Transverse colon (tissue), 4 donors: Measurements from ENCODE around the gene TTC21A. TPM values are rescaled to one million over a fixed set of nuclear protein-coding genes. Genes with fewer than 3 reads are reported as not detected.

Experiments
- DNase-seq: peaks from one replicate; pipeline ENCODE4 v3.0.0-alpha.2; 2019
- H3K27ac ChIP-seq, 4 donors: fragments of 200-600 bp; sonication (generic); 2 replicates each; pipeline ENCODE4 v1.5.1; 2016 to 2018; ENCODE audit warnings: inconsistent platforms in 4 of 4
- H3K27me3 ChIP-seq: fragments of 200-600 bp; sonication (generic); 2 replicates; pipeline ENCODE4 v1.5.1; 2017; ENCODE audit warnings: inconsistent platforms
- H3K36me3 ChIP-seq, 4 donors: fragments of 200-600 bp; sonication (generic); 2 replicates each; pipeline ENCODE4 v1.5.1; 2017 to 2019; ENCODE audit warnings: inconsistent platforms in 4 of 4
- H3K4me1 ChIP-seq, 4 donors: fragments of 200-600 bp; sonication (generic); 2 replicates each; pipeline ENCODE4 v1.5.1; 2017 to 2020; ENCODE audit warnings: inconsistent platforms in 4 of 4
- H3K4me3 ChIP-seq, 4 donors: fragments of 200-600 bp; sonication (generic); 1 replicate in 1 of 4; 2 replicates in 3 of 4; pipeline versions ENCODE4 v1.5.1 to v1.6.1; 2017 to 2019; ENCODE audit warnings: inconsistent platforms in 4 of 4
- H3K9me3 ChIP-seq, 2 donors: fragments of 200-600 bp; sonication (generic); 2 replicates each; pipeline ENCODE4 v1.5.1; 2017 to 2019; ENCODE audit warnings: inconsistent platforms in 2 of 2
- EP300 ChIP-seq: sonication (generic); formaldehyde crosslinking; IDR thresholded peaks from one replicate; pipeline ENCODE4 v1.6.1; 2017; ENCODE audit warnings: antibody characterized with exemption, low read depth
- POLR2A ChIP-seq: fragments of 450-650 bp; IDR thresholded peaks from one replicate; pipeline ENCODE4 v1.6.1; 2016; ENCODE audit warnings: antibody characterized with exemption, mild to moderate bottlenecking, moderate library complexity
- POLR2AphosphoS5 ChIP-seq, 3 donors: sonication (generic); formaldehyde crosslinking; IDR thresholded peaks; one replicate each; pipeline ENCODE4 v1.6.1; 2016; ENCODE audit warnings: antibody characterized with exemption in 3 of 3
- WGBS, 2 donors: methylation state at CpG; one replicate each; pipeline ENCODE4 v1.1.5; 2018; ENCODE audit warnings: low coverage in 1 of 2; 5-methylcytosine and 5-hydroxymethylcytosine counted together
- in situ Hi-C, 4 donors: fragments of 200-750 bp; cut with MboI; loops; one replicate each; pipeline versions ENCODE4 v1.15.0 to v1.15.1; 2017; ENCODE audit warnings: low sequenced_read_pairs in 3 of 4, low pct_ligation_motif_present in 1 of 4, low pct_unique_long_range_greater_than_20kb in 1 of 4
- intact Hi-C: fragments of 100-400 bp; cut with DNase I; formaldehyde crosslinking; loops from one replicate; pipeline ENCODE4 v1.15.1; 2023; ENCODE audit warnings: low total_unique reads
- total RNA-seq, 4 donors: library from RNA; depleted of rRNA; stranded (reverse); fragments of >200 nt; gene quantifications; one replicate each; pipeline ENCODE4 v1.1.0, GENCODE V29; 2016
- TF ChIP-seq, protein P1 (sequence below), 5 experiments: fragments of 200-600 bp in 3 of 5; fragments of 450-650 bp in 2 of 5; sonication (generic) in 3 of 5; IDR thresholded peaks; 1 replicate in 2 of 5; 2 replicates in 3 of 5; pipeline ENCODE4 v1.5.1; 2016 to 2017; ENCODE audit warnings: antibody characterized with exemption in 5 of 5, inconsistent platforms in 3 of 5, mild to moderate bottlenecking in 2 of 5, moderate library complexity in 1 of 5

Gene TTC21A
- total RNA-seq, 4 donors from 2014 or later = 6.8 to 101 (median 30.3) TPM

DNA sequence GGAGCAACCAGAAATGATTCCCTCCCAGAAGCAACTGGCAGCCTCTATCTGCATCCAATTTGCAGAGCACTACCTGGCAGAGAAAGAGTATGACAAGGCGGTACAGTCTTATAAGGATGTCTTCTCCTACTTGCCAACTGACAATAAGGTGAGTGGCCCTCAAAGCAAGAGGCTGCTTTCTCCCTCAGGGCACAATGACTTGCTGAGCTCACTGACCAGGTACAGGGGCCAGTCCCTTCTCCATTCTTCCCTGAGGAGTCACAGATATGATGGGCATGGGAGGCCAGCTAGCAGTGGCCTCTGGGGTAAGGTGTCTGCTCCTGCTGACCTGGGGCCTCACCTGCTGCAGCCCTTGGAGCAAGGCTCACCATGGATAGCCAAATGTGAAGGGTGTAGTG, 25.6 kb downstream of the TTC21A start:
- Histone ChIP-seq H3K4me1 (no peaks in the 10 kb centered on the region), H3K27me3 (no peaks in the 10 kb centered on the region), H3K27ac (no peak overlapping the region), H3K4me3 (no peak overlapping the region), H3K36me3 (no peaks in the 10 kb centered on the region), H3K9me3 (no peaks in the 10 kb centered on the region)
- DNase-seq = no peak
- 100% methylated on average over 1 of the region's 1 CpG; no CpG with 5 or more reads in 1 of the 2 donors for WGBS, 2 donors
- intact Hi-C loops (no loop called here), in situ Hi-C loops (no loop called here)
- TF ChIP-seq, protein P1, sequence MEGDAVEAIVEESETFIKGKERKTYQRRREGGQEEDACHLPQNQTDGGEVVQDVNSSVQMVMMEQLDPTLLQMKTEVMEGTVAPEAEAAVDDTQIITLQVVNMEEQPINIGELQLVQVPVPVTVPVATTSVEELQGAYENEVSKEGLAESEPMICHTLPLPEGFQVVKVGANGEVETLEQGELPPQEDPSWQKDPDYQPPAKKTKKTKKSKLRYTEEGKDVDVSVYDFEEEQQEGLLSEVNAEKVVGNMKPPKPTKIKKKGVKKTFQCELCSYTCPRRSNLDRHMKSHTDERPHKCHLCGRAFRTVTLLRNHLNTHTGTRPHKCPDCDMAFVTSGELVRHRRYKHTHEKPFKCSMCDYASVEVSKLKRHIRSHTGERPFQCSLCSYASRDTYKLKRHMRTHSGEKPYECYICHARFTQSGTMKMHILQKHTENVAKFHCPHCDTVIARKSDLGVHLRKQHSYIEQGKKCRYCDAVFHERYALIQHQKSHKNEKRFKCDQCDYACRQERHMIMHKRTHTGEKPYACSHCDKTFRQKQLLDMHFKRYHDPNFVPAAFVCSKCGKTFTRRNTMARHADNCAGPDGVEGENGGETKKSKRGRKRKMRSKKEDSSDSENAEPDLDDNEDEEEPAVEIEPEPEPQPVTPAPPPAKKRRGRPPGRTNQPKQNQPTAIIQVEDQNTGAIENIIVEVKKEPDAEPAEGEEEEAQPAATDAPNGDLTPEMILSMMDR (IDR thresholded peaks at IDR 0.05) = no peak
- TF ChIP-seq POLR2AphosphoS5 (IDR thresholded peaks at IDR 0.05) (no peak), POLR2A (no peak), EP300 (no peak)

DNA sequence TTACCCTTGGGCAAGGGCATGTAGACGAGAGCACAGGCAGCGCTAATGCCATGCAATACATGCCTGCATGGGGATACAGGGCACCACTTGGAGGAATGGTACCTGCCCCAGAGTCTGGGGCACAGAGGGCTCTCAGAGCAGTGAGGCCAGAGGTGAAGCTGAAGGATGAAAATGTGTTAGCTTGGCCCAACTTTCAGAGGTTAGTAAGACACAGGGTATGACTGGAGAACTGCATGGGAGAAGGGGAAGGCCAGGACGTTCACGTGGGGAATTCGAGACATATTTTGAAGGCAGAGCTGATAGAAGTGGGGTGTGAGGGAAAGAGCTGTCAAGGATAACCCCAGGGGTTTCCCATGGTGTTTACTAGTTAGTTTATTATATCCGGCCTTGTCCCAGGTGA, 26.3 kb downstream of the TTC21A start:
- Histone ChIP-seq H3K9me3 (no peaks in the 10 kb centered on the region), H3K4me3 (no peak overlapping the region), H3K27me3 (no peaks in the 10 kb centered on the region), H3K36me3 (no peaks in the 10 kb centered on the region), H3K27ac (no peak overlapping the region), H3K4me1 (peaks cover 0 to 2% (median under 1%) of the 10 kb centered on the region in 4 donors)
- TF ChIP-seq POLR2A (no peak), POLR2AphosphoS5 (IDR thresholded peaks at IDR 0.05) (no peak), EP300 (no peak)
- TF ChIP-seq, protein P1 (IDR thresholded peaks at IDR 0.05) = no peak
- intact Hi-C loops = no loop called here
- in situ Hi-C loops = no loop called here
- WGBS, 2 donors = 61 to 83% methylated on average over 3 to 6 of the region's 6 CpGs
- DNase-seq = no peak

DNA sequence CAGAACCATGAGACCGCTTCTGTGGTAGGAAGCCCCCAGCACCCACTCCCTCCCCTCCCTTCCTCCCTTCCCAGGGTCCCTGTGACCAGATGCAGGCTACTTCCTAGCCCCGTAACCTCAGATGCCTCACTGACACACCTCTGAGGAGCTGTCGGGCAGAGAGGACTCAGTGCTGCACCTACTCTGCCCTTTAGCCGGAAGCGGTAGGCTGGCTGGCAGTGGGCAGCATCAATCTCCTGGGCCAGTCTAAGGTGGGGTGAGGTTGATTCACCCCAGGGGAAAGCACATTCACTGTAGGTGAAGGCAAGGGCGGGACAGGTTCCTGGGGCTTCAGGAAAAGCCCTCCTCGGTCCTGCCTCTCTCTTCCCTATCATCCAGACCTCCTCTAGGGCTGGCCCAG, 26.8 kb downstream of the TTC21A start:
- Histone ChIP-seq H3K27ac (no peak overlapping the region), H3K36me3 (no peaks in the 10 kb centered on the region), H3K9me3 (no peaks in the 10 kb centered on the region), H3K4me1 (peaks cover 0 to 7% (median 2%) of the 10 kb centered on the region in 4 donors), H3K27me3 (no peaks in the 10 kb centered on the region), H3K4me3 (no peak overlapping the region)
- TF ChIP-seq, protein P1 (IDR thresholded peaks at IDR 0.05) = no peak
- no peak for TF ChIP-seq EP300
- TF ChIP-seq POLR2A = no peak
- TF ChIP-seq POLR2AphosphoS5 (IDR thresholded peaks at IDR 0.05) = no peak
- in situ Hi-C loops = no loop called here
- intact Hi-C loops = no loop called here
- no peak for DNase-seq
- 93% methylated on average over 7 of the region's 7 CpGs; no CpG with 5 or more reads in 1 of the 2 donors for WGBS, 2 donors

DNA sequence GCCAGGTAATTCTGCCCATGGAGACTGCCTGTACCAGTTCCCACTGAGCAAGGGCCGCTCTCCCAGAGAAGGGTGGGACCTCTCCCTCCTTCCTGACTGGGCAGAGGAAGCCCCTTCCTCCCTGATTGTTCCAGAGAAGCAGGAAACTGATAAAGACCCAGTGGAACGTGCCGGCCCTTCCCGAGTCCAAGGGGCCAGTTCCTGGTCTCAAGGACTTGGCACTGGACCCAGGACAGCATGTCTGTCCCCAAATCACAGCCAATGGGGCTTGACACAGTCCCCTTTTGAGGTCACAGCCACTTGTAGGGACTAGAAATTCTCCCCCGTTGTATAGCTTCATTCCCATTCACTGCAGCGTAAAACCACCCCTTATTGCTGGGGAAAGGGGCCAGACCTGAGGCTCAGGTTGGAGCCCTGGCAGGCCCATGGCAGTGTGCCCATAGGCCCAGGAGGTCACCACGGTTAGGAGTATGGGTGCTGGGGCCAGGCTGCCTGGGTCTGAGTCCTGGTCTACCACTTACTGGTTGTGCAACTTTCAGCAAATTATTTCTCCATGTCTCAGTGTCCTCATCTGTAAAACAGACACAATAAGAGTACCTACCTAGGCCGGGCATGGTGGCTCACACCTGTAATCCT, 27.8 kb downstream of the TTC21A start:
- H3K4me1 ChIP-seq = peaks cover 3 to 17% (median 10%) of the 10 kb centered on the region in 4 donors
- in situ Hi-C loops = no loop called here
- no peaks in the 10 kb centered on the region for H3K36me3 ChIP-seq
- no peak for DNase-seq
- 70% methylated on average over 8 of the region's 8 CpGs; no CpG with 5 or more reads in 1 of the 2 donors for WGBS, 2 donors
- H3K9me3 ChIP-seq = no peaks in the 10 kb centered on the region
- no peak for TF ChIP-seq EP300
- peak in 2 of 3 donors; percentile 14 to 19 for TF ChIP-seq POLR2AphosphoS5 (IDR thresholded peaks at IDR 0.05)
- H3K27ac ChIP-seq = no peak overlapping the region
- intact Hi-C loops = no loop called here
- H3K4me3 ChIP-seq = no peak overlapping the region
- H3K27me3 ChIP-seq = no peaks in the 10 kb centered on the region
